HG03469 (cell line): ENCODE data around the gene PKD2L1.
"Not testable (repeated sequence)": the region's sequence is repeated elsewhere in the genome, so short reads cannot be mapped to it uniquely, and the experiment has no call there.

Experiments used
- ATAC-seq: cut with Tn5 transposase; IDR thresholded peaks from one replicate; pipeline ENCODE4 v1.9.1; 2021; ENCODE audit warnings: mild to moderate bottlenecking, moderate library complexity, moderate number of reproducible peaks; ENCODE audit not compliant: unreplicated experiment

Gene PKD2L1

GRCh38 chr10:100287756-100288155 is 42.3 kb downstream of the PKD2L1 start:
- no peak for ATAC-seq

- peak; percentile 64 for ATAC-seq
These were observed 43.7 kb downstream of the PKD2L1 start, which contains the start of gene BLOC1S2 for GRCh38 chr10:100286051-100287033. Gene BLOC1S2, minus strand, starts transcription at chr10:100286680. Its CDS starts 21 bp downstream, at chr10:100286659.

DNA sequence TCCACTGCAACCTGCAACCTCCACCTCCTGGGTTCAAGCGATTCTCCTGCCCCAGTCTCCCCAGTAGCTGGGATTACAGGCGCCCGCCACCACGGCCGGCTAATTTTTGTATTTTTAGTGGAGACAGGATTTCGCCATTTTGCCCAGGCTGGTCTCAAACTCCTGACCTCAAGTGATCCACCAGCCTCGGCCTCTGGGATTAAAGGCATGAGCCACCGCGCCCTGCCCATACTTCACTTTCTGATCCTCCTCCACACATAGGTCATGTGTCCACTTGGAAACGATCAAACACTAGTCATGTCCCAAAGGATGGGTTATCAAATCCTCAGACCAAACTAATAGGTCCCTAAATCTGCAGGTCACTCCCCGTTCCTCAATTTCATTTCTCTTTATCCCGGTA is 44.7 kb downstream of the PKD2L1 start:
- not testable (repeated sequence) for ATAC-seq

GRCh38 chr10:100282907-100283306 is 47.1 kb downstream of the PKD2L1 start:
- no peak for ATAC-seq

- ATAC-seq = not testable (repeated sequence)
These were observed 53.1 kb downstream of the PKD2L1 start for GRCh38 chr10:100276971-100277370.

DNA sequence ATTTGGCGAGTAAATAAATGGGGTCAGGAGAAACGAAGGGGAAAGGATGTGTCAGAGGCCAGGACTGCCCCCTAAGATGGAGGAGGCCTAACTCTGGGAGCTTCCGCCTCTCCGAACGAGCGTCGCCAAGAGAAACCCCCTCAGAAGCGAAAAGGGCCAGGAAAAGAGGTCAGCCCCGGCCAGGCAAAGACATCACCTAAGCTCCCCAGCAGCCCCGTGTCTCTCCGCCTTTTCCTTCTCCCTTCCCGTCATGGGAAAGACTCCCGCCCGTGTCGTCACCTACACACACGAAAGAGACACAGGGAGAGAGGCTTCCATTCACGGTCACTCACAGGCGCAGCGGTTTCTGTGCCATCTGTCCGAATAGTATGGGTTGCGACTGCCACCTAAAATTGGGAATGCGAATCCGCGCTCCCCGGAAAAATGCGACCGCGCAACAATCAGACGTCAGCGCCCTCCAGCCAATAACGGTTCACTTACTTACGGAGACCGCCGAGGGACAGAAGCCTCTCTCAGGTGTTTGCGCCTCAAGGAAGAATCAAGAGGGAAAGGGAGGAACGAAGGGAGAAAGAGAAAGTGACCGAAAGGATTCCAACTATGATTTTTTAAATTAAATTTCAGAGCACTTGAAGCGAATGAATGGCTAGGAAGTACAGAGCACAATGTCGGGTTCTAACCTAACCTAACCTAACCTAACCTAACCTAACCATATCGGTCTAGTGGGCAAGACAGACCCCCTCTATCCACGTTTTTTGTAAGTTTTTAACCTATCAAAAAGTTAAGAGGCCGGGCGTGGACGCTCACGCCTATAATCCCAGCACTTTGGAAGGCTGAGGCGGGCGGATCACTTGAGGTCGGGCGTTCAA is 62.6 kb downstream of the PKD2L1 start, which contains the start of gene CWF19L1:
Gene CWF19L1 (minus strand): TSS at position 400 of the 866 bp plus-strand sequence. CDS start 45 bp downstream, at position 355.
- ATAC-seq = no peak

- no peak for ATAC-seq
These were observed 64.1 kb downstream of the PKD2L1 start for GRCh38 chr10:100265821-100266485.

- ATAC-seq = no peak
These were observed 75.8 kb downstream of the PKD2L1 start for GRCh38 chr10:100254191-100254590.

- no peak for ATAC-seq
These were observed 77.0 kb downstream of the PKD2L1 start for GRCh38 chr10:100253041-100253440.

DNA sequence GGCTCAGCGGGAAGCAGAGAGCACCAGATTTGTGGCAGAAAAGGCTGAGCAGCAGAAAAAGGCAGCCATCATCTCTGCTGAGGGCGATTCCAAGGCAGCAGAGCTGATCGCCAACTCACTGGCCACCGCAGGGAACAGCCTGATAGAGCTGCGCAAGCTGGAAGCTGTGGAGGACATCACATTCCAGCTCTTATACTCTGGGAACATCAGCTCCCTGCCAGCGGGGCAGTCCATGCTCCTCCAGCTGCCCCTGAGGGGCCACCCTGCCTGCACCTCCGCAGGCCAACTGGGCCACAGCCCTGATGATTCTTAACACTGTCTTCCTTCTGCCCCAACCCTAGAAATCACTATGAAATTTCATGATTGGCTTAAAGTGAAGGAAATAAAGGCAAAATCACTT is 81.2 kb downstream of the PKD2L1 start:
- ATAC-seq = no peak

- ATAC-seq = no peak
These were observed 84.4 kb downstream of the PKD2L1 start for GRCh38 chr10:100245484-100246220.

GRCh38 chr10:100239851-100240250 is 90.2 kb downstream of the PKD2L1 start:
- no peak for ATAC-seq

DNA sequence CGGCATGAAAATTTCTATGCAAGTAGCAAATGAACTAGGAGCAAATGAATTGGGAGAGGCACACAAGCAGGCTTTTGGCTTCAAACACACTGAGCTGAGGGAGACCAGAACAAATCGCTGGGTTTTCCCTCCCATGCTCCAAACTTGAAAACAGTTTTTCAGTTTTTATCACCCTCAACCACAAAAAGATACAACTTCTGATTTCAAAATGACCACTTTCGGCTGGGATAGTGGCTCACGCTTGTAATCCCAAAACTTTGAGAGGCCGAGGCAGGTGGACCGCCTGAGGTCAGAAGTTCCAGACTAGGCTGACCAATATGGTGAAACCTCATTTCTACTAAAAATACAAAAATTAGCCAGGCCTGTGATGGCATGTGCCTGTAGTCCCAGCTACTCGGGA is 91.6 kb downstream of the PKD2L1 start:
- no peak for ATAC-seq
